Ectodermal cell (in vitro differentiated cells): ENCODE data around the gene ZNF184.

Source experiments
- H3K27ac ChIP-seq: 2 replicates; pipeline ENCODE4 v1.7.0; 2013; ENCODE audit warnings: mild to moderate bottlenecking, low read depth, low read length; ENCODE audit not compliant: insufficient read depth, poor library complexity, severe bottlenecking
- H3K27me3 ChIP-seq: 2 replicates; pipeline ENCODE4 v1.7.0; 2013; ENCODE audit warnings: mild to moderate bottlenecking, low read length; ENCODE audit not compliant: insufficient read depth, control insufficient read depth, poor library complexity, severe bottlenecking
- H3K36me3 ChIP-seq: one replicate; pipeline ENCODE4 v1.7.0; 2013; ENCODE audit warnings: low read length; ENCODE audit not compliant: control insufficient read depth, insufficient read depth
- H3K4me1 ChIP-seq: one replicate; pipeline ENCODE4 v1.7.0; 2013; ENCODE audit warnings: low read length; ENCODE audit not compliant: control insufficient read depth, insufficient read depth
- H3K4me3 ChIP-seq: 2 replicates; pipeline ENCODE4 v1.7.0; 2013; ENCODE audit warnings: low read depth, low read length, control low read depth; ENCODE audit not compliant: insufficient read depth
- H3K9me3 ChIP-seq: 2 replicates; pipeline ENCODE4 v1.7.0; 2013; ENCODE audit warnings: mild to moderate bottlenecking, low read length, moderate library complexity; ENCODE audit not compliant: control insufficient read depth
- WGBS, 2 experiments: methylation state at CpG; one replicate each; pipeline ENCODE4 v1.1.7; 2013; ENCODE audit warnings: missing lambda C conversion rate in 2 of 2; 5-methylcytosine and 5-hydroxymethylcytosine counted together

Gene ZNF184

DNA sequence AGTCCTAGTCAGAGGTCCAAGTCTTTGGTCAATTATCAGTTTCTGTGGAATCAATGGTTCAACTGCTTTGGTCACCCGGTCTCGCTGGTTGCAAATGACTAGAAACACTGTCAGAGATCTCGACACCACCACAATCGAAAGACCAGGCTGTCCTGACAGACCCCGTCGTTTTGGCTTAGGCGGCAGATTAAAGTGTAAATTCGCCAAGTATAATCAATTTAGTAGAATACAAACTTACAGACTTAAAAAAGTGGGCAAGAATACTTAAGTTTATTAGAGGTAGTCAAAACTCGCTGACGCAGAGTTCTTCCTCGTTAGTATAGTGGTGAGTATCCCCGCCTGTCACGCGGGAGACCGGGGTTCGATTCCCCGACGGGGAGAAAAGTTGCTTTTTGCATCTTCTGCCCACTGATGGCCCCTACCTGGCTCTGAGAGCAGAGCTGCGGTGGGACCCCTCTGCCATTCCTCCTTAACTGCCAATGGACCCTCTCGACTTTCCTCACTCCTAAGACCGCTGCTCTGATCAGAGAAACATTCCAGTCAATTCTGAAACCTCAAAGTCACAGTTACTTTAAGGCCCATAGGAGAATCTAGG, 30.6 kb upstream of the ZNF184 start:
- Histone ChIP-seq H3K4me3 (peak overlapping the region; percentile 79), H3K4me1 (no peaks in the 10 kb centered on the region), H3K27me3 (peaks cover 24% of the 10 kb centered on the region), H3K27ac (no peak overlapping the region), H3K36me3 (no peaks in the 10 kb centered on the region), H3K9me3 (no peaks in the 10 kb centered on the region)
- 2% methylated on average over 21 of the region's 21 CpGs for WGBS, 2 experiments

DNA sequence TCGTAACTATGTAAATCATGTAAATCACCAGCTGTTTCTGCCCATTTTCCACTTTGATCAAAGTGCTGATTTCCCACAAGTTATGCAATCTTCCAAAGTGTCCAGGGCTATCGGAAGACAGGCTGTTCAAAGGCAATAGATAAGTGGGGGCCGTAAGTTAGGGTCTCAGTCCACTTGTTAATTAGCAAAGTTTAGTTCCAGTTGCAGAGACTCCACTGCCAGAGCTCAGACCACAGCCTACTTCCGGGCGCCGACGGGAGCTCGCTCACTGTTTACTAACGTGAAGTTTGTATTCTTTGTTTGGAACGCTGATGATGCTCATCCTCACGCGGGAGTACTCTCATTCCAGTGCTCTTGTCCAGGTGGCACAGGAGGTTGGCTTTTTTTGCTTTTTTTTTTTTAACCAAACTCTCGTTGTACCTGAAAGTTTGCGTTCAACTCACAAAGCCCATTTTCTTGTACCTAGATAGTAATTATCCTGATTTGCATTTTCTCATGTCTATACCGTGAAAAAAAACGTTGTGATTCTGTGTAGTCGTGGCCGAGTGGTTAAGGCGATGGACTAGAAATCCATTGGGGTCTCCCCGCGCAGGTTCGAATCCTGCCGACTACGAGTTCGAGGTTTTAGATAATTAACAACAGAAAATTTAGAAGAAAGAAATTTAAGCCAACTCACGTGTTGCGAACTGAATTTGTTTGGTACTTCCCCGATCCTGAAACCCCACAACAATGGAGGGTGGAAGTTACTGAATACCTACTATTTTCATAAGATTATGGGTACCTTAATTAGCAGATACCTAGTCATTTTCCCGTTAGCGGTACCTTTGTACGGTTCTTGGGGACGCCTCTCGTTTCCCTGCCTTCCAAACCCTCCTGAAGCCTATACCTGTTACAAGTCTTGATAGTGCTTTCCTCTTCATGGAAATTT, 29.9 kb upstream of the ZNF184 start:
- WGBS, 2 experiments: 1% methylated on average over 29 to 31 of the region's 33 CpGs
- Histone ChIP-seq H3K27me3 (peaks cover 24% of the 10 kb centered on the region), H3K9me3 (no peaks in the 10 kb centered on the region), H3K27ac (no peak overlapping the region), H3K36me3 (no peaks in the 10 kb centered on the region), H3K4me1 (no peaks in the 10 kb centered on the region), H3K4me3 (peak overlapping the region; percentile 79)

DNA sequence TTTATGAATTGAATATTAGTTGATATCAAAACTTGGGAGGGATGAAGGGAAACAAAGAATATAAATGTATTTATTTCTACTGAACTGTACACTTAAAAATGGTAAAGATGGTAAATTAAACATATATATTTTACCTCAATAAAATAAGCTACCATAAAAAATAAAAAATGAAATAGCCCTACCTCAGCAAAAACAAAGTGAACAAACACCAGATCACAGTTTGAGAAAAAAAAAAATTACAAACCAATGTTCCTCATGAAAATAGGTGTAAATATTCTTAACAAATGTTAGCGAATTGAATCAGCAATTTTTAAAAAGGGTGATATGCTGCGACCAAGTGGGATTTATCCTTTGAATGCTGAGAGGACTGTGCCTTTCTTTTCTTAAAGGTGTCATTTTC, 28.3 kb upstream of the ZNF184 start:
- Histone ChIP-seq H3K27me3 (peaks cover 12% of the 10 kb centered on the region), H3K36me3 (no peaks in the 10 kb centered on the region), H3K9me3 (no peaks in the 10 kb centered on the region), H3K4me1 (no peaks in the 10 kb centered on the region), H3K4me3 (no peak overlapping the region), H3K27ac (no peak overlapping the region)
- 79 to 100% methylated on average over 2 of the region's 2 CpGs for WGBS, 2 experiments

DNA sequence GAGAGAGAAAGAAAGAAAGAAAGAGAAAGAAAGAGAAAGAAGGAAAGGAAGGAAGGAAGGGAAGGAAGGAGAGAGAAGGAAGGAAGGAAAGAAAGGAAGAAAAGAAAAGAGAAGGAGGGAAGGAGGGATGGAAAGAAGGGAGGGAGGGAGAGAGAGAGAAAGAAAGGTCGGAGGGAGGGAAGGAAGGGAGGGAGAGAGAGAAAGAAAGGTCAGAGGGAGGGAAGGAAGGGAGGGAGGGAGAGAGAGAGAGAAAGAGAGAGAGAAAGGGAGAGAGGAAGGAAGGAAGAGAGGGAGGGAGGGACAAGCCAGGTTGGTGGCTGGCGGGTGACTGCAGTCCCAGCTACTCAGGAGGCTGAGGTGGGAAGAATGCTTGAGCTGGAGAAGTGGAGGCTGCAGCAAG, 27.3 kb upstream of the ZNF184 start:
- H3K36me3 ChIP-seq: no peaks in the 10 kb centered on the region
- 10 to 14% methylated on average over 2 of the region's 2 CpGs for WGBS, 2 experiments
- no peaks in the 10 kb centered on the region for H3K9me3 ChIP-seq
- no peaks in the 10 kb centered on the region for H3K4me1 ChIP-seq
- H3K4me3 ChIP-seq: no peak overlapping the region
- peaks cover 11% of the 10 kb centered on the region for H3K27me3 ChIP-seq
- no peak overlapping the region for H3K27ac ChIP-seq

DNA sequence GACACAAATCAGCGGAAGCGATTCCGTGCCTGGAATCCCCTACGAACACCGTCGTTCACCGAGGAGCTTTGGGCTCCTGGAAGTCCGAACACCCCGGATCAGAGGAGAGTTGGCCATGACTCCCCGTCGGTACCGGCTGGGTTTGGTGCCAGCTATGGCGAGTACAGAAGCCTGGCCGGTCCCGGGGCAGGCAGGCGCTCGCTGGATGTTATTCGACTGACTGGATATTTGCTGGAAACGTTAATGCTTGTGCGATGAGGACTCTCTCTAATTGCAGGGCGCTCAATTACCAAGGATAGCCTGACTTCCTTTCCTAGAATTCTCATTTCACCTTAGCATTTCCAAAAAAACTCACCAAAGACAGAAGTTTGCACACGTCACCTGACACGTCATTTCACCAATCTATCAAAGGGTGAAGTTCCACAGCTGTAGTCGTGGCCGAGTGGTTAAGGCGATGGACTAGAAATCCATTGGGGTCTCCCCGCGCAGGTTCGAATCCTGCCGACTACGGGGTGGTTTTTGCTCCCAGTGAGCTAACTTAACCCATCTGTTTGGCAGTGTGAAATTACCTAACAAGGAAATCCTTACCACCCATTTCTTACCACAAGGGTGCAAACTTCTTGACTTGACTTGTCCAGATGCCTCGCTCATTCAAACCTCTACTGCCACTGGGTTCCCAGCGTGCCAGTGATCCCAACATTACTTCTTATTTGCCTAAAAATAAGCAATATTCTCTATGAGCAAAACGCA, 22.7 kb upstream of the ZNF184 start:
- Histone ChIP-seq H3K27me3 (peaks cover 20% of the 10 kb centered on the region), H3K9me3 (no peaks in the 10 kb centered on the region), H3K4me1 (no peaks in the 10 kb centered on the region), H3K4me3 (peak overlapping the region; percentile 65), H3K36me3 (no peaks in the 10 kb centered on the region), H3K27ac (no peak overlapping the region)
- 1% methylated on average over 34 of the region's 34 CpGs for WGBS, 2 experiments

DNA sequence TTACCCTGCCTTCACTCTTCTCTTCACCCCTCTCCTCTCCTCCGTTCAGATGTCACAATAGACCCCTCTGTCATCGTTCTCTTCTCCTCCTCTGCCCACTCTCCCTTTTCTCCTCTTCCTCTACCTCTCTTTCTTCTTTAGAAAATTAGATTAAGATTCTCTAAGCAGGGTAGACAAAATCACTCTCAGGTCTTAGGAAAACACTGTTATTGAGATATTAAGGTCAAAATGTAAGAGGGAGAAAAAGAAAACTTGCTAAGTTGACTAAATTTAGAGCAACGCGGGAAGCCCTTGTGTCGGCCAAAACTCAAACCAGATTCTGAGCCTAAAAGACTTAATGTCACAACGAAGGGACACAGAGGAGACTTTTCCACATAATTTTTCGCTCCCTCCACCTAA, 22.1 kb upstream of the ZNF184 start:
- WGBS, 2 experiments: 1% methylated on average over 7 of the region's 7 CpGs
- Histone ChIP-seq H3K36me3 (no peaks in the 10 kb centered on the region), H3K4me3 (peak overlapping the region; percentile 65), H3K9me3 (no peaks in the 10 kb centered on the region), H3K27me3 (peaks cover 15% of the 10 kb centered on the region), H3K4me1 (no peaks in the 10 kb centered on the region), H3K27ac (no peak overlapping the region)

DNA sequence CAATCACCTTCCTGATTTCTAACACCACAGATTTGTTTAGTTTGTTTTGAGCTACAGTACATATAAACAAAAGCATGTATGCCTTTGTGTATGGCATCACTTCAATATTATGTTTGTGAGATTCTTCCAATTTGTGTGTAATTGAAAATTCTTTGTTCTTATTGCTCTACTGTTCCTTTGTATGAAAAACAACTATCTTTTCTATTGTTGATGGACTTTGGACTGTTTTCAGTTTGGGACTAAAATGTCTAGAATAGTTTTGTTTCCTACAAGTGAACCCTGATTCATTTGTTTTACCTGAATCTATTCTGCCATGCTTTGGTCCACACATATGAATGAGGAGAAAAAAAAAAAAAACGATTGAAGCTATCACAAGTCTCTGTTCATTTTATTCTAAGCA, 21.2 kb upstream of the ZNF184 start:
- H3K27ac ChIP-seq: no peak overlapping the region
- no peak overlapping the region for H3K4me3 ChIP-seq
- peaks cover 15% of the 10 kb centered on the region for H3K27me3 ChIP-seq
- WGBS, 2 experiments: no CpG with 5 or more reads among the region's 1 CpG
- H3K36me3 ChIP-seq: no peaks in the 10 kb centered on the region
- H3K4me1 ChIP-seq: no peaks in the 10 kb centered on the region
- H3K9me3 ChIP-seq: no peaks in the 10 kb centered on the region

DNA sequence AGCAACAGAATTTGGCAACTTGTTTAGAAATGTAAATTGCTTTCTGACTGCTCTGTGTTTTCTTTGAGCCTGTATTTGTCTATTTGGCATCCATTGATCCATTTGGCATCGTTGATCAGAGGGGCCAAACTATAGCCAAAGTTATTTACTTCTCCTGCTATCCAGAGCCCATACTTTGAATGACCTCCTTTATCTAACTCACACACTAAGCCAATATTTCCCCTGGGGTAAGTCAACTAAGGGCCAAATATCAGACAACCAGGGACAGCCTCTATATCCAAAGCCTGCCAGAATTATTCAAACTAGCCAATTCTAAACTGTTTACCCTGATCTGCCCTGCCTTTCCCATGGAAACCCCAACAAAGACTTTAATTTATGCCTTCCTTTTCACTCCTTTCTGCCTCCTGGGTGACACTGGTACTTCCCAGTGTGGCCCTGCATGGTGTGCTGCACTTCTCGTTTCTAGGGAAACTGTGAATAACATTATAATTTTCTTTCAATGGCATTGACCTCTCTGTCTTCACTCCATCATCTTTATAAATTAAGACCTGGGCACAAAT, 19.8 kb upstream of the ZNF184 start:
- peaks cover 15% of the 10 kb centered on the region for H3K27me3 ChIP-seq
- H3K4me3 ChIP-seq: no peak overlapping the region
- no peaks in the 10 kb centered on the region for H3K9me3 ChIP-seq
- H3K36me3 ChIP-seq: no peaks in the 10 kb centered on the region
- peak overlapping the region; percentile 27 for H3K27ac ChIP-seq
- no peaks in the 10 kb centered on the region for H3K4me1 ChIP-seq
- WGBS, 2 experiments: 68 to 88% methylated on average over 2 of the region's 2 CpGs

DNA sequence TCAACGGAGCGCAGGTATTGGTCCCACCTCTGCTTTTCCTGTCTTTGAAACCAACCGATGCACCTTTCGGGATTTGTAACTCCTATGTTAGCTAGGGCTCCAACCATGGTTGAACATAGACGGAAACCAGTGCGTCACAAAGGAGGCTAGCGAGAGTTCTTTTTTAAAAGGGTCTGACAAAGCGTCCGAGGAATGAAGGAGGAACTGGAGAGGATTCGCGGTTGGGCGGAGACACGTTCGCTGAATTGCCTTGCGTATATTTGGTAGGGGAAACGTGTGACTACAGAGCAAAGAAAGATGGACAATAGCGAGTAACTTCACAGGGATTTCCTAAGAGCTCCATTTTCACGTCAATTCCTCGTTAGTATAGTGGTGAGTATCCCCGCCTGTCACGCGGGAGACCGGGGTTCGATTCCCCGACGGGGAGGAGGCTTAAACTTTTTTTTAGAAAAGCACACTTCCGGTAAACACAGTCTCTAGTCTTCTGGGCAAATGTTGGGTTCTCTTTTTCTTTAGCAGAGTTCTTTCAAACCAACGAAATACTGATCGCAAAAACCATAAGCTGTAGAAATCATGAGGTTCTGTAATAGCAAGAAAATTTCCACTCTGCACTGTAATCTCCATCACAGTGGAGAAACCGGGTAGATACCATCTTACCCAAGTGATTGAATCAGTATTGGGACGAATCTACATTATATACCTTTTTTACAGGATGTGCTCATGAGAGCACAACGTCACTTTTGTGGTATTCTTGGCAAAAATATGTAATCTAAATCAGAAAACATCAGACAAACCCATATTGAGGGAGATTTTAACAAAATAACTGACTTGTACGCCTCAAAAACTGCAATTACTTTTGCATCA, 6.6 kb upstream of the ZNF184 start:
- Histone ChIP-seq H3K27me3 (no peaks in the 10 kb centered on the region), H3K9me3 (no peaks in the 10 kb centered on the region), H3K27ac (peak overlapping the region; percentile 79), H3K4me3 (peak overlapping the region; percentile 99), H3K4me1 (peaks cover 7% of the 10 kb centered on the region), H3K36me3 (no peaks in the 10 kb centered on the region)
- WGBS, 2 experiments: 1 to 4% methylated on average over 32 of the region's 33 CpGs
